ENCODE results near the gene TGM2.

Gene TGM2

DNA sequence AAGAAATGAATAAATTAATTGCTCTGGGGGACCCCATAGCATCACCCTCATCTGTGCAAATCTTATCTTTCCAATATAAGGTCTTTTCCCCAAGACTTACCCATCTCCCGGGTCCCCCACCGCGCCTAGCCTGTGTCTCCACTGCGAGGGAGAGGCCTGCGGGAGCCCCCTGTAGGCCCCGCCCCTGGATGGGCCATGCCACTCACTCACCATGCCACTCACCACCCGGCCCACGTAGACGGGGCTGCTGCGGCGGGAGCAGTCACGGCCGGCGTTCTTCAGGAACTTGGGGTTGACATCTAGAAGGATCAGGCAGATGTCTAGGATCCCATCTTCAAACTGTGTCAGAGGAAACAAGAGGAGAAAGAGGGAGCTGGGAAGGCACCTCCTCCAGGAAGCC, 17.3 kb downstream of the TGM2 start (continued):
- TF ChIP-seq BACH2 (CRISPR knock-in tag; IDR thresholded peaks at IDR 0.05; ENCODE audit: borderline replicate concordance) (no peak), ESRRG (CRISPR knock-in tag; IDR thresholded peaks at IDR 0.05) (no peak), ZFP30 (CRISPR knock-in tag; IDR thresholded peaks at IDR 0.05) (no peak), TOX (CRISPR knock-in tag; IDR thresholded peaks at IDR 0.05; ENCODE audit: borderline replicate concordance) (no peak), SNAI2 (CRISPR knock-in tag; IDR thresholded peaks at IDR 0.05) (no peak)

GRCh38 chr20:38147163-38147562, 17.9 kb downstream of the TGM2 start:
- no peak for ATAC-seq
- no peak for TF ChIP-seq TOX (CRISPR knock-in tag; IDR thresholded peaks at IDR 0.05; ENCODE audit: borderline replicate concordance)
- TF ChIP-seq TCF4 (CRISPR knock-in tag; IDR thresholded peaks at IDR 0.05; ENCODE audit: borderline replicate concordance), result no peak

GRCh38 chr20:38146628-38147027, 18.4 kb downstream of the TGM2 start:
- TF ChIP-seq ARNTL (CRISPR knock-in tag; IDR thresholded peaks at IDR 0.05; ENCODE audit: borderline replicate concordance, low read depth) (no peak), RARB (CRISPR knock-in tag; IDR thresholded peaks at IDR 0.05) (no peak), ZFP3 (CRISPR knock-in tag; IDR thresholded peaks at IDR 0.05) (no peak), TSHZ2 (CRISPR knock-in tag; IDR thresholded peaks at IDR 0.05) (no peak), ZNF70 (CRISPR knock-in tag; IDR thresholded peaks at IDR 0.05) (no peak), ZFP30 (CRISPR knock-in tag; IDR thresholded peaks at IDR 0.05) (no peak), ZNF565 (CRISPR knock-in tag; conservative IDR thresholded peaks at IDR 0.05; ENCODE audit: low read depth) (no peak), TOX (CRISPR knock-in tag; IDR thresholded peaks at IDR 0.05; ENCODE audit: borderline replicate concordance) (no peak), BACH2 (CRISPR knock-in tag; IDR thresholded peaks at IDR 0.05; ENCODE audit: borderline replicate concordance) (no peak), CREB5 (CRISPR knock-in tag; IDR thresholded peaks at IDR 0.05; ENCODE audit: low read depth) (no peak), OSR1 (CRISPR knock-in tag; IDR thresholded peaks at IDR 0.05) (no peak), SNAI2 (CRISPR knock-in tag; IDR thresholded peaks at IDR 0.05) (no peak)
- TF ChIP-seq, protein P1, sequence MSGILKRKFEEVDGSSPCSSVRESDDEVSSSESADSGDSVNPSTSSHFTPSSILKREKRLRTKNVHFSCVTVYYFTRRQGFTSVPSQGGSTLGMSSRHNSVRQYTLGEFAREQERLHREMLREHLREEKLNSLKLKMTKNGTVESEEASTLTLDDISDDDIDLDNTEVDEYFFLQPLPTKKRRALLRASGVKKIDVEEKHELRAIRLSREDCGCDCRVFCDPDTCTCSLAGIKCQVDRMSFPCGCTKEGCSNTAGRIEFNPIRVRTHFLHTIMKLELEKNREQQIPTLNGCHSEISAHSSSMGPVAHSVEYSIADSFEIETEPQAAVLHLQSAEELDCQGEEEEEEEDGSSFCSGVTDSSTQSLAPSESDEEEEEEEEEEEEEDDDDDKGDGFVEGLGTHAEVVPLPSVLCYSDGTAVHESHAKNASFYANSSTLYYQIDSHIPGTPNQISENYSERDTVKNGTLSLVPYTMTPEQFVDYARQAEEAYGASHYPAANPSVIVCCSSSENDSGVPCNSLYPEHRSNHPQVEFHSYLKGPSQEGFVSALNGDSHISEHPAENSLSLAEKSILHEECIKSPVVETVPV (CRISPR knock-in tag; IDR thresholded peaks at IDR 0.05), result no peak
- ATAC-seq, result no peak

- TF ChIP-seq SNAI2 (CRISPR knock-in tag; IDR thresholded peaks at IDR 0.05) (no peak), ZNF565 (CRISPR knock-in tag; conservative IDR thresholded peaks at IDR 0.05; ENCODE audit: low read depth) (no peak), POU6F1 (CRISPR knock-in tag; IDR thresholded peaks at IDR 0.05; ENCODE audit: borderline replicate concordance, low read depth) (no peak), BACH2 (CRISPR knock-in tag; IDR thresholded peaks at IDR 0.05; ENCODE audit: borderline replicate concordance) (no peak), ISL1 (CRISPR knock-in tag; IDR thresholded peaks at IDR 0.05) (no peak), RARB (CRISPR knock-in tag; IDR thresholded peaks at IDR 0.05) (no peak), TSHZ2 (CRISPR knock-in tag; IDR thresholded peaks at IDR 0.05) (no peak), ZNF8 (CRISPR knock-in tag; IDR thresholded peaks at IDR 0.05) (no peak), ZC3H10 (CRISPR knock-in tag; IDR thresholded peaks at IDR 0.05) (no peak), CSDC2 (CRISPR knock-in tag; IDR thresholded peaks at IDR 0.05) (no peak), ZNF70 (CRISPR knock-in tag; IDR thresholded peaks at IDR 0.05) (no peak), GLIS3 (CRISPR knock-in tag; IDR thresholded peaks at IDR 0.05) (no peak)
- ATAC-seq, result no peak
Measured at GRCh38 chr20:38146156-38146555, 18.9 kb downstream of the TGM2 start.
